ENCODE data around the gene PTPRE.

DNA sequence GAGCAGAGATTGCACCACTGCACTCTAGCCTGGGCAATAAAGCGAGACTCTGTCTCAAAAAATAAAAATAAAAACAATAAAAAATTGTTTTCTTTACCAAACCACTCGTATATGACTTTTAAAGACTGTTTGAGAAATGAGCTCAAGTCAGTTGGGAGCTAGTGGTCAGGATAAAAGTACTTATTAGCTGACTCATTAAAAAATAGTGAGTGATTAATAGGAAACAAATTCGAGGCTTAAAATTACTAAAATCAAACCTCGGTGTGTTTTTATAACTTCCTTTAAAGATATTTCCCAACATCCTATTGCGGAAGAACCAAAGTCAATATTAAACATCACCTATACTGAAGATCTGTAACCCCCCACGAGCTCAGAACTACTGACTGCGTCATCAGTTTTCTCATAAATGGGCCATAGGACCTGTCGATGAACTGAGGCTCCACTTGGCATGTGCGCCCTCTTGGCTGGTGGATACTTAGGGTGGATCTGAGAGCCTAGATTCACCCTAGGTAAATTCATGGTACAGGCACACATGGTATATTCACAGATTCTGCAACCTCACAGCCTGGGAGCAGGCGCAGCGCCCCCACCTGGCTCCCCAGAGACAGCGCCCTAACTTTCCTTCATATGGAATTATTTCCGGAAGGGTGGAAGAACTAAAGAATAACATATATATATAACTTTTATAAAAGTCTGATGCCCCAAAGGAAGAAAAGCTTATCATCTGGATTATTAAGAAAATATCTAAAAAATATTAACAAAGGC, 210.1 kb downstream of the PTPRE start:
- TF ChIP-seq, protein P1, sequence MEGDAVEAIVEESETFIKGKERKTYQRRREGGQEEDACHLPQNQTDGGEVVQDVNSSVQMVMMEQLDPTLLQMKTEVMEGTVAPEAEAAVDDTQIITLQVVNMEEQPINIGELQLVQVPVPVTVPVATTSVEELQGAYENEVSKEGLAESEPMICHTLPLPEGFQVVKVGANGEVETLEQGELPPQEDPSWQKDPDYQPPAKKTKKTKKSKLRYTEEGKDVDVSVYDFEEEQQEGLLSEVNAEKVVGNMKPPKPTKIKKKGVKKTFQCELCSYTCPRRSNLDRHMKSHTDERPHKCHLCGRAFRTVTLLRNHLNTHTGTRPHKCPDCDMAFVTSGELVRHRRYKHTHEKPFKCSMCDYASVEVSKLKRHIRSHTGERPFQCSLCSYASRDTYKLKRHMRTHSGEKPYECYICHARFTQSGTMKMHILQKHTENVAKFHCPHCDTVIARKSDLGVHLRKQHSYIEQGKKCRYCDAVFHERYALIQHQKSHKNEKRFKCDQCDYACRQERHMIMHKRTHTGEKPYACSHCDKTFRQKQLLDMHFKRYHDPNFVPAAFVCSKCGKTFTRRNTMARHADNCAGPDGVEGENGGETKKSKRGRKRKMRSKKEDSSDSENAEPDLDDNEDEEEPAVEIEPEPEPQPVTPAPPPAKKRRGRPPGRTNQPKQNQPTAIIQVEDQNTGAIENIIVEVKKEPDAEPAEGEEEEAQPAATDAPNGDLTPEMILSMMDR (conservative IDR thresholded peaks at IDR 0.05 in 1 of 2, IDR thresholded peaks at IDR 0.05 in 1 of 2; ENCODE audit: extremely low read depth in 1 of 2, insufficient read depth in 1 of 2, low read depth in 1 of 2, low read length in 2 of 2) = peak; percentile 9 to 22
- TF ChIP-seq EZH2 (IDR thresholded peaks at IDR 0.05; ENCODE audit: borderline replicate concordance, low read length) = no peak
